ENCODE data around the gene KRTAP1-3.

The KRTAP1-3 gene

GRCh38 chr17:41037853-41038350, 3.2 kb upstream of the KRTAP1-3 start:
- no peak for TF ChIP-seq CTCF (IDR thresholded peaks at IDR 0.05; ENCODE audit: poor library complexity, severe bottlenecking)
- no peak overlapping the region for H3K4me3 ChIP-seq (ENCODE audit: severe bottlenecking)
- DNase-seq (ENCODE audit: low spot score) (no peak), ATAC-seq (ENCODE audit: low read depth) (no peak)
- no peaks in the 10 kb centered on the region for H3K4me1 ChIP-seq (ENCODE audit: insufficient read depth, poor library complexity, severe bottlenecking)
- H3K27me3 ChIP-seq (ENCODE audit: insufficient read depth, poor library complexity, severe bottlenecking) = no peaks in the 10 kb centered on the region
- H3K9me3 ChIP-seq (ENCODE audit: severe bottlenecking) = no peaks in the 10 kb centered on the region
- no peaks in the 10 kb centered on the region for H3K36me3 ChIP-seq (ENCODE audit: low read depth)
- no peak overlapping the region for H3K27ac ChIP-seq (ENCODE audit: poor library complexity, severe bottlenecking)

- no peaks in the 10 kb centered on the region for H3K9me3 ChIP-seq (ENCODE audit: severe bottlenecking)
- H3K4me3 ChIP-seq (ENCODE audit: severe bottlenecking) = no peak within 1 kb of the TSS
- TF ChIP-seq CTCF (IDR thresholded peaks at IDR 0.05; ENCODE audit: poor library complexity, severe bottlenecking) = no peak
- ATAC-seq (ENCODE audit: low read depth) (no peak), DNase-seq (ENCODE audit: low spot score) (no peak)
- peaks cover 9% of the 10 kb centered on the region for H3K4me1 ChIP-seq (ENCODE audit: insufficient read depth, poor library complexity, severe bottlenecking)
- H3K36me3 ChIP-seq (ENCODE audit: low read depth) = no peaks in the 10 kb centered on the region
- H3K27ac ChIP-seq (ENCODE audit: poor library complexity, severe bottlenecking) = no peak within 1 kb of the TSS
- no peaks in the 10 kb centered on the region for H3K27me3 ChIP-seq (ENCODE audit: insufficient read depth, poor library complexity, severe bottlenecking)
These were observed 4.9 kb downstream of the KRTAP1-3 start, which contains the start of gene KRTAP1-4 for GRCh38 chr17:41029633-41030245. Gene KRTAP1-4 (minus strand): TSS chr17:41030195. CDS start chr17:41030078, 117 bp downstream.

- DNase-seq (ENCODE audit: low spot score) (no peak), ATAC-seq (ENCODE audit: low read depth) (peak; percentile 68)
- Histone ChIP-seq H3K27ac (ENCODE audit: poor library complexity, severe bottlenecking) (peak within 1 kb of the TSS; percentile 1), H3K27me3 (ENCODE audit: insufficient read depth, poor library complexity, severe bottlenecking) (no peaks in the 10 kb centered on the region), H3K4me3 (ENCODE audit: severe bottlenecking) (no peak within 1 kb of the TSS), H3K4me1 (ENCODE audit: insufficient read depth, poor library complexity, severe bottlenecking) (peaks cover 9% of the 10 kb centered on the region), H3K9me3 (ENCODE audit: severe bottlenecking) (no peaks in the 10 kb centered on the region), H3K36me3 (ENCODE audit: low read depth) (no peaks in the 10 kb centered on the region)
- TF ChIP-seq CTCF (IDR thresholded peaks at IDR 0.05; ENCODE audit: poor library complexity, severe bottlenecking) = no peak
These were observed 7.8 kb downstream of the KRTAP1-3 start, which contains the start of gene KRTAP1-5 for GRCh38 chr17:41026715-41027471. Gene KRTAP1-5 (minus strand): TSS chr17:41027208. CDS start chr17:41027155, 53 bp downstream.

- peaks cover 9% of the 10 kb centered on the region for H3K4me1 ChIP-seq (ENCODE audit: insufficient read depth, poor library complexity, severe bottlenecking)
- no peaks in the 10 kb centered on the region for H3K9me3 ChIP-seq (ENCODE audit: severe bottlenecking)
- ATAC-seq (ENCODE audit: low read depth) (no peak), DNase-seq (ENCODE audit: low spot score) (no peak)
- no peak for TF ChIP-seq CTCF (IDR thresholded peaks at IDR 0.05; ENCODE audit: poor library complexity, severe bottlenecking)
- H3K27me3 ChIP-seq (ENCODE audit: insufficient read depth, poor library complexity, severe bottlenecking) = no peaks in the 10 kb centered on the region
- no peaks in the 10 kb centered on the region for H3K36me3 ChIP-seq (ENCODE audit: low read depth)
- H3K27ac ChIP-seq (ENCODE audit: poor library complexity, severe bottlenecking) = no peak overlapping the region
- no peak overlapping the region for H3K4me3 ChIP-seq (ENCODE audit: severe bottlenecking)
These were observed 10.0 kb downstream of the KRTAP1-3 start for GRCh38 chr17:41024697-41025096.
